Neural crest cell (in vitro differentiated cells): ENCODE results near the gene VASP. TPM values are rescaled to one million over a fixed set of nuclear protein-coding genes. Genes with fewer than 3 reads are reported as not detected.
A peak's percentile ranks its signal among the peaks of the same experiment; 100 is the strongest.

Source experiments
- DNase-seq: peaks from one replicate; pipeline ENCODE4 v3.0.0; 2021; ENCODE audit warnings: low read depth, mixed read lengths, low spot score
- H3K27ac Mint-ChIP-seq: one replicate; pipeline ENCODE4 v1.8.0; 2021; ENCODE audit warnings: mild to moderate bottlenecking, mixed read lengths; ENCODE audit not compliant: unreplicated experiment
- H3K27me3 Mint-ChIP-seq: 2 replicates; pipeline ENCODE4 v1.8.0; 2021; ENCODE audit warnings: low read depth, mild to moderate bottlenecking, mixed read lengths
- H3K36me3 Mint-ChIP-seq: 2 replicates; pipeline ENCODE4 v1.8.0; 2021; ENCODE audit warnings: low read depth, mild to moderate bottlenecking, mixed read lengths
- H3K4me1 Mint-ChIP-seq: 2 replicates; pipeline ENCODE4 v1.8.0; 2021; ENCODE audit warnings: mixed read lengths
- H3K4me3 Mint-ChIP-seq: one replicate; pipeline ENCODE4 v1.8.0; 2021; ENCODE audit warnings: mild to moderate bottlenecking, mixed read lengths
- H3K9me3 Mint-ChIP-seq: 2 replicates; pipeline ENCODE4 v1.8.0; 2021; ENCODE audit warnings: mixed read lengths
- total RNA-seq: library from RNA; stranded (reverse); gene quantifications from 2 replicates; pipeline ENCODE4 v1.2.1, GENCODE V29; 2021
- TF ChIP-seq, protein P1 (sequence below): fragments of 200-600 bp; sonication (generic); conservative IDR thresholded peaks from 2 replicates; pipeline ENCODE4 v1.5.0; 2021; ENCODE audit warnings: antibody characterized with exemption, mild to moderate bottlenecking

VASP gene
- total RNA-seq, 1 donor from 2014 or later = 49.9 TPM

DNA sequence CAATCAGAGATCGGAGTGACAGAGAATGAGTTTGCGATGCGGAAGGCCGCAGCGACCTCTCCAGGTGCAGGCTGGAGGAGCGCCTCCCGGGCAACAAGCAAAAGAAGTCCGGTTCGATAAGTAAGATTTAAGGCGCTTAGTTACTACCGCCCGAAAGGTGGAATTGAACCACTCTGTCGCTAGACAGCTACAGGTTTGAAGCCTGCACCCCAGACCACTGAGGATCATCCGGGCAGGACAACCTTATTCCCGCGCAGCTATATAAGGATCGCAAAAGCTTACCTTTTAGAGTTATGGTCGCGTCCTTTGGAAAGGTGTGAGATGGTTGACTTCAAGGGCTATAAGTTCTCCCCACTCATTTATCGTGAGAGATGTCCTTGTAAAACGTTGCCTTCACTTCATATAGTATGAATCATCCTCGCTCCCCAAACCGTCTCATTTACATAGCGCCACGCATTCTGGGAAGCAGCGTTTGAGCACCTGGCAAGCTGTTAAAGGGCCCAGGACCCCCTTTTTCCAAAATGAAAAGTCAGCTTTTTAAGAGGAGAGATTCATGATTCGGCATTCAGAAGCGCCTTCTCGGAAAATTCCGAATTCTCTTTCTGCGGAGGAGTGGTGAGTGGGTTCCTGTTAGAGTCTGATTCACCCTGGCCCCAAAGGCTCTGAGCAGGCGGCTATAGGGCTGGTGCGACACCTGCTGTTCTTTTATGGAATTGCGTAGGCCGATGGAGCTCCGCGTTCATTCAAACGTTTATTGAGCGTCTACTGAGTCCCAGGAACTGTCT is 28.6 kb upstream of the VASP start:
- peaks cover 46% of the 10 kb centered on the region for H3K27me3 Mint-ChIP-seq
- H3K36me3 Mint-ChIP-seq = no peaks in the 10 kb centered on the region
- TF ChIP-seq, protein P1, sequence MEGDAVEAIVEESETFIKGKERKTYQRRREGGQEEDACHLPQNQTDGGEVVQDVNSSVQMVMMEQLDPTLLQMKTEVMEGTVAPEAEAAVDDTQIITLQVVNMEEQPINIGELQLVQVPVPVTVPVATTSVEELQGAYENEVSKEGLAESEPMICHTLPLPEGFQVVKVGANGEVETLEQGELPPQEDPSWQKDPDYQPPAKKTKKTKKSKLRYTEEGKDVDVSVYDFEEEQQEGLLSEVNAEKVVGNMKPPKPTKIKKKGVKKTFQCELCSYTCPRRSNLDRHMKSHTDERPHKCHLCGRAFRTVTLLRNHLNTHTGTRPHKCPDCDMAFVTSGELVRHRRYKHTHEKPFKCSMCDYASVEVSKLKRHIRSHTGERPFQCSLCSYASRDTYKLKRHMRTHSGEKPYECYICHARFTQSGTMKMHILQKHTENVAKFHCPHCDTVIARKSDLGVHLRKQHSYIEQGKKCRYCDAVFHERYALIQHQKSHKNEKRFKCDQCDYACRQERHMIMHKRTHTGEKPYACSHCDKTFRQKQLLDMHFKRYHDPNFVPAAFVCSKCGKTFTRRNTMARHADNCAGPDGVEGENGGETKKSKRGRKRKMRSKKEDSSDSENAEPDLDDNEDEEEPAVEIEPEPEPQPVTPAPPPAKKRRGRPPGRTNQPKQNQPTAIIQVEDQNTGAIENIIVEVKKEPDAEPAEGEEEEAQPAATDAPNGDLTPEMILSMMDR = peak; percentile 95
- H3K27ac Mint-ChIP-seq = peak overlapping the region; percentile 98
- peak; percentile 93 for DNase-seq
- H3K9me3 Mint-ChIP-seq = no peaks in the 10 kb centered on the region
- peaks cover 14% of the 10 kb centered on the region for H3K4me1 Mint-ChIP-seq
- H3K4me3 Mint-ChIP-seq = peak overlapping the region; percentile 91

- TF ChIP-seq, protein P1 = no peak
- H3K27me3 Mint-ChIP-seq = peaks cover 11% of the 10 kb centered on the region
- no peak for DNase-seq
- H3K9me3 Mint-ChIP-seq = no peaks in the 10 kb centered on the region
- no peak overlapping the region for H3K4me3 Mint-ChIP-seq
- no peaks in the 10 kb centered on the region for H3K36me3 Mint-ChIP-seq
- peaks cover 21% of the 10 kb centered on the region for H3K4me1 Mint-ChIP-seq
- H3K27ac Mint-ChIP-seq = no peak overlapping the region
Measured at GRCh38 chr19:45483033-45483432, 24.2 kb upstream of the VASP start.

DNA sequence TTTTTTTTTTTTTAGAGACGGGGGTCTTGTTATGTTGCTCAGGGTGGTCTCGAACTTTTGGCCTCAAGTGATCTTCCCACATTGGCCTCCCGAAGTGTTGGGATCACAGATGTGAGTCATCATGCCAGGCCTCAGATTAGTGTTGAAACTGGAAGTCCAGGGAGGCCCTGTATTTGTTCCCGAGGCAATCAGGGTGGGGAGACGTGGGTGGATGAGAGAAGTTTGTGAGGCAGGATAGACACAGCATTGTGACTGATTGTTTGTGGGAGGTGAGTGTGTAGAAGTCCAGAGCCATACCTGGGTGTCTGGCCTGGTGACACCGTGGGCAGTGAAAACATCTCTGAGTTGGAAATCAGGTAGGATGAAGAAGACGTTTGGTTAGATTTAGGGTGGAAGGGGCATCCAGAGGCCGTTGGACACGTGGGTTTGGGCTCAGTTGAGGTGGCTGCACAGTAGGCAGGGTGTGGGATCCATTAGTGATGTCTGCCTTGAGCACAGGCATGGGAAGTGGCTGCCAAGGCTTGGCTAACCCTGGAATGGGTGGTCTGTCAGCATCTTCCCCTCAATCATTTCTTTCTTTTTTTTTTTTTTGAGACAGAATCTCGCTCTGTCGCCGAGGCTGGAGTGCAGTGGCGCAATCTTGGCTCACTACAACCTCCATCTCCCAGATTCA is 22.9 kb upstream of the VASP start:
- Mint-ChIP-seq H3K4me1 (peaks cover 10% of the 10 kb centered on the region), H3K4me3 (peak overlapping the region; percentile 51), H3K27me3 (no peaks in the 10 kb centered on the region), H3K27ac (no peak overlapping the region), H3K9me3 (no peaks in the 10 kb centered on the region), H3K36me3 (no peaks in the 10 kb centered on the region)
- no peak for DNase-seq
- TF ChIP-seq, protein P1 = no peak

- H3K9me3 Mint-ChIP-seq = no peaks in the 10 kb centered on the region
- DNase-seq = peak; percentile 99
- H3K36me3 Mint-ChIP-seq = no peaks in the 10 kb centered on the region
- H3K27me3 Mint-ChIP-seq = no peaks in the 10 kb centered on the region
- peak overlapping the region; percentile 98 for H3K27ac Mint-ChIP-seq
- TF ChIP-seq, protein P1 = peak; percentile 71
- peak overlapping the region; percentile 97 for H3K4me3 Mint-ChIP-seq
- H3K4me1 Mint-ChIP-seq = peaks cover 10% of the 10 kb centered on the region
Measured at GRCh38 chr19:45485305-45486077, 21.8 kb upstream of the VASP start.

- no peaks in the 10 kb centered on the region for H3K9me3 Mint-ChIP-seq
- peaks cover 2% of the 10 kb centered on the region for H3K27me3 Mint-ChIP-seq
- no peaks in the 10 kb centered on the region for H3K36me3 Mint-ChIP-seq
- H3K27ac Mint-ChIP-seq = no peak overlapping the region
- TF ChIP-seq, protein P1 = no peak
- no peak for DNase-seq
- H3K4me3 Mint-ChIP-seq = no peak overlapping the region
- peaks cover 27% of the 10 kb centered on the region for H3K4me1 Mint-ChIP-seq
Measured at GRCh38 chr19:45488708-45489107, 18.6 kb upstream of the VASP start.
